Activated T-cell treated with anti-CD3 and anti-CD28 coated beads, Interleukin-2, amount 50 U/mL, for 1 hour (primary cell): ENCODE data around the gene RBFOX2.
"Not testable (repeated sequence)": the region's sequence is repeated elsewhere in the genome, so short reads cannot be mapped to it uniquely, and the experiment has no call there.

Experiments used
- DNase-seq: peaks from one replicate; pipeline ENCODE4 v3.0.0-alpha.2; 2020

Gene RBFOX2

GRCh38 chr22:36003972-36004674, 24.5 kb downstream of the RBFOX2 start:
- DNase-seq: no peak

- DNase-seq: no peak
These were observed 25.8 kb downstream of the RBFOX2 start for GRCh38 chr22:36002718-36003260.

- DNase-seq: no peak
These were observed 26.5 kb downstream of the RBFOX2 start for GRCh38 chr22:36002084-36002483.

GRCh38 chr22:35998748-35999147, 29.9 kb downstream of the RBFOX2 start:
- DNase-seq: no peak

GRCh38 chr22:35997438-35997837, 31.2 kb downstream of the RBFOX2 start:
- no peak for DNase-seq

- DNase-seq: no peak
These were observed 32.0 kb downstream of the RBFOX2 start for GRCh38 chr22:35996596-35996995.

GRCh38 chr22:35995772-35996171, 32.9 kb downstream of the RBFOX2 start:
- DNase-seq: no peak

- no peak for DNase-seq
These were observed 33.3 kb downstream of the RBFOX2 start for GRCh38 chr22:35995348-35995747.

GRCh38 chr22:35993727-35994126, 34.9 kb downstream of the RBFOX2 start:
- not testable (repeated sequence) for DNase-seq

GRCh38 chr22:35993048-35993714, 35.4 kb downstream of the RBFOX2 start:
- no peak for DNase-seq

GRCh38 chr22:35991168-35991567, 37.5 kb downstream of the RBFOX2 start:
- DNase-seq: no peak

GRCh38 chr22:35988030-35988429, 40.6 kb downstream of the RBFOX2 start:
- DNase-seq: no peak

GRCh38 chr22:35987487-35987886, 41.1 kb downstream of the RBFOX2 start:
- DNase-seq: no peak

GRCh38 chr22:35986088-35986487, 42.5 kb downstream of the RBFOX2 start:
- DNase-seq: no peak

- no peak for DNase-seq
These were observed 43.3 kb downstream of the RBFOX2 start for GRCh38 chr22:35985371-35985770.

GRCh38 chr22:35984183-35985175, 44.1 kb downstream of the RBFOX2 start:
- DNase-seq: no peak

- no peak for DNase-seq
These were observed 46.7 kb downstream of the RBFOX2 start for GRCh38 chr22:35981900-35982299.

- DNase-seq: no peak
These were observed 49.7 kb downstream of the RBFOX2 start for GRCh38 chr22:35978889-35979288.

GRCh38 chr22:35978201-35978600, 50.4 kb downstream of the RBFOX2 start:
- no peak for DNase-seq

- DNase-seq: no peak
These were observed 51.5 kb downstream of the RBFOX2 start for GRCh38 chr22:35977136-35977535.

- DNase-seq: no peak
These were observed 55.2 kb downstream of the RBFOX2 start for GRCh38 chr22:35973388-35973787.

- DNase-seq: no peak
These were observed 56.1 kb downstream of the RBFOX2 start for GRCh38 chr22:35972559-35972958.

GRCh38 chr22:35971456-35972119, 57.0 kb downstream of the RBFOX2 start:
- no peak for DNase-seq
